ENCODE measurements around the gene CHCHD3.

- TF ChIP-seq POLR2A (IDR thresholded peaks at IDR 0.05) (no peak), CTCF (IDR thresholded peaks at IDR 0.05) (no peak)
These were observed 226.0 kb downstream of the CHCHD3 start for GRCh38 chr7:132855901-132856300.
